ENCODE measurements around the gene CHRDL1.

CHRDL1 gene

DNA sequence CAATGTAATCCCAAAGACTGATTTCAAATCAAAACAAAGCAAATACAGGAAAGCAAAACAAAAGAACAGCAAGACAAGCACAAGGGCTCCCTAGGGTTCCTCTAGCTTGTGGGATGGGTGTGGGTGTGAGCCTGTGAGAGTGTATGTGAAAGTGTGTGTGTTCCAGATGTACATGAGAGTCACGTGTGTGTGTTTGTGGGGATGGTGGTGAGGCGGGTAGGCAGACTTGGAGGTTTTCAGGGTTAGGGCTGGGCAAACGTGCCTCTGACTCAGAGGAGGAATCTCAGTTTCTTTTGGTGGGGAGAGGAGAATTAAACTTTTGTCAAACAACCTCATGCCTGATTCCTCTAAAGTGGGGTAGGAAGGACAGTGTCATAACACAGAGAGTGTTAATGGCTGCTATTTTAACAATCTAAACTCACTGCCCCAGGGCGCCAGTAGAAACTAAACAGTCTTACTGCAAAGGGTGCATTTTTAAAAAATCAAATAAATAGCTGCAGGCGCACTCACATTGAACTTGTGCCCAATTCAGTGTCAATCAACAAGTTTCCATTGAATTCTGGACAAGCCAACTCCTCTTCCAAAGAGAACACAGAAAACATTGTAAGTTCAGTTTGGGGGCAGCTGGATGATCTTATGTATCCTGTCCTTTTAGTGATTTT is 51.8 kb downstream of the CHRDL1 start:
- DNase-seq (ENCODE audit: low read depth in 2 of 2), result no peak

DNA sequence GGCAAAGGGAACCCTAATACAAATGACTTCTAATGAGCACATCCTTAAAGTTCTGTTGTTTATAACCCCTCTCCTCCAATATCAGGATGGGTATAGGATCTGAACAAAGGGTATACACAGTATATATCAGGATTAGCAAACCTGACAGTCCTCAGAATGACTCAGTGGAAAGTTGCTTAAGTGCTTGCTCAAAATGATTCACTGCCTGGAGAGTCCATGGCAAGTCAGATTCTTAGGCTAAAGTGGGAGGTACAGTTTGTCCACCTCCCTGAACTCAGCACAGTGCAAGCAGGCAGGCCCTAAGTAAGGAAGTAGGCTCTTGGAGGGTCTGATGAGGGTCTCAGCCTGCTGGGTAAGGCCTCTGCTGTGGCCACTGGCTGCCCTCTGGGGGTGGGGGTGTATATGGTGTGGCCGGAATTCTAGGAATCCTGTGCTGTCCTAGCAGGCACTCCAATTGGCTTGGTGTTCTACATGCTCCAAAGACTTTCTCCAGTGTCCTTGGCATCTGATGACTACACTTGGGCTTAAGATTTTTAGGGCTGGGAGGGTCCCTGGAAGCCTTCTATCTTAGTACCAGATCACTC is 54.3 kb downstream of the CHRDL1 start:
- DNase-seq (ENCODE audit: low read depth in 2 of 2), result no peak

DNA sequence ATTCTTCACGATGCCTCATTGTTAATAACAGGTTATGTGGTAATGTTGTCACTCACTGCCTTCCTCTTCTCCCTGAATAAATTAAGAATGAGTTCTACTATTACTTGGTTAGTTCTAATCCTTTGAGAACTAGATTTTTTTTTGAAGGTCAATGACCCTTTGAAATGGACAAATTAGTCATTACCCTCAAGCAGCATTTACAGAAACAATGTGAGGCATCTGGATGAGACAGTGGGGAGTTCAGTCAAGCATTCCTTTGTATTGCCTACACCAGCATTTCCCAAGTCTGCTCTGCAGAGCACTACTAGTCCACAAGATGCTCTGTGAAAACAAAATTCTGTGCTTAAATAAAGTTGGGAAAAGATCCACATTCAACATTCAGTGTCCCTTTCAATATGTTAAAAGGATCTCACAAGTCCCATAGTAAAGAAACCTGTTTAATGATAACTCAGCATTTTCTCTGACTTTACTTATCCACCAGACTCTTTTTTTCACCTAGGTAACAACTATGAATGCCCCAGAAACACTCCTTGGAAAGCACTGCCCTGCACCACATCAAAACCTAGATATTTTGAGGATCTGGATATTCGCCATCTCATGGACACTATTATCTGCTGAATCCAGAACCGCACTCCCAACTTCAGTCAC is 60.6 kb downstream of the CHRDL1 start:
- no peak for DNase-seq (ENCODE audit: low read depth in 2 of 2)

DNA sequence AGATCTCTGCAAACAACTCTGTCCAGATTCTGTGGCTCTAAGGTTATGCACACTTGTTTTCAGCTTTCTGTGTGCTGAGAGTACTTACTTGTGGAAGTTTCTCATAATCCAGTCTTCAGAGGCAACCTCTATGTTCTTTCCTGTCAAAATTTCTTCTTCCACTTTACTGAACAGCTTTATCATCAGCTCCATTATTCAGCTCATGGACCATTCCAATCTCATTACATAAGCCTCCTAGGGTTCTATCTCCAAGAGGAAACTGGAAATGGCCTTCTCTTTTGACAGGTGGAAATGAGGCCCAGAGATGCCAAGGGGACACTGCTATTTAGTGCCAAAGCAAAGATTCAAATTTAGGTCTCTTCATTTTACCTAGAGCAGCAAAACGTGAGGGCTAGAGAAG is 61.3 kb downstream of the CHRDL1 start:
- DNase-seq (ENCODE audit: low read depth in 2 of 2), result no peak

DNA sequence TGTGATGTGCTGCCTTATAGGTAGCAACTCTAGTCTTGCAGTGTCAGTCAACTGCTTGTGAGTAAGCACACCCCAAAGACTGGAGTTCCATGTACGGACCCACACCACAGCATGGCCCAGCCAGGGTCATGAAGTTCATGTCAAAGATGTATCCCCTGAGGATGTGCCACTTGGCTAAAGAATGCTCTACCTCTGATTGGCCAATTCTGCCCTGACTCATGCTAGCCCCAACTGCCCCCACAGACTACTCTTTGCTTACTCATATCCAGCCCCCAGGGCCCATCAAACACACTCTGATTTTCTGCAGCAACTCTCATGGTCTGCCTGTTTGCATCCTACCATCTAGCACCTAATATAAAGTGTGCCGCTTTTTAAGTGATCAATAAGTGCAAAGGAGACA is 62.5 kb downstream of the CHRDL1 start:
- no peak for DNase-seq (ENCODE audit: low read depth in 2 of 2)

DNA sequence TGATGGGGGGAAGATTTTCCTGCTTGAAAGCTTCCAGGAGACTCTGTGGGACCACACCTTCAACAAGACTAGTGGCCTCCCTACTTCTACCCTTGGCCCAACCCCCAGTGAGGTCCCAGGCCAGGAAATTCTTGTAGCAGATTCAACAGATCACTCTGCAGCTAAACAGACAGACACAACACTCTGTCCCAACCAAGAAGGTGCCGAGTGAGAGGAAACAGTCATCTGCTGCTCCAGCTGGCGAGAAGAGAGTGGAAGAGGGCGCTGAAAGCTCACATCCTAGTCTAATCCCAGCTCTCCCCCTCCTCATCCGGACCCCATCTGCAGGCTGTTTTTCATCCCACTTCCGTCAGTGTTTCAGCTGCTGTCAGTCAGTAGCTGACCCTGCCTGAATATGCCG is 63.4 kb downstream of the CHRDL1 start:
- DNase-seq (ENCODE audit: low read depth in 2 of 2), result no peak

DNA sequence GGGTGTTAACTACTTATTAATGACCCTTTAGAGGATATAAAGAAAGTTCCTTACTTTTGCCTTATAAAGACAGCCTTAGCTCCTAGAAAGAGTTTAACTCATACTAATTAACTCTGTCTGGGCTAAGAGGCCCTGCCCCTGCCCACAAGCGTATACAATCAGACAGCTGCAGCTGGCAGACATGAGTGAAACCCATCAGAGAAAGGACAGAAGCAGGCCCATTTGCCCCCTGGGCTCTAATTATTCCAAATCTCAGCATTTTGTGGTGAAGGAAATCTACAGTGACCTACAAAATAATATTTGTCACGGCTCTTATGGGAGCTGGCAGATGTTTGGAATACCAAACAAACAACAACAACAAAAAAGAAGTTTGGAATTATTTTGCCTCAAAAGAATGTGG is 71.8 kb downstream of the CHRDL1 start:
- no peak for DNase-seq (ENCODE audit: low read depth in 2 of 2)

DNA sequence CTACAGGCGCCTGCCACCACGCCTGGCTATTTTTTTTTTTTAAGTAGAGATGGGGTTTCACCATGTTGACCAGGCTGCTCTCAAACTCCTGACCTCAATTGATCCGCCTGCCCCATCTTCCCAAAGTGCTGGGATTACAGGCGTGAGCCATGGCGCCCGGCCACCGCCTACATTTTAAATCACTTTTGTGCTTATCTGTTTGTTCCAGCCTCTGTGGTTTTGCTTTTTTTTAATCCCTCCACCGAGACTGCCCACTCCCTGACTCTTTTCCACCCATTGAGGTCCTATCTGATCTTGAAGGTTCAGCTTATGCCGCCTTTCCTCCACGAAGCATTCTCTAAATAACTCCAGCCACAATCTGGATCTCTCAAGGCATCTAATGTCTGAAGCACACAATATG is 73.5 kb downstream of the CHRDL1 start:
- no peak for DNase-seq (ENCODE audit: low read depth in 2 of 2)

DNA sequence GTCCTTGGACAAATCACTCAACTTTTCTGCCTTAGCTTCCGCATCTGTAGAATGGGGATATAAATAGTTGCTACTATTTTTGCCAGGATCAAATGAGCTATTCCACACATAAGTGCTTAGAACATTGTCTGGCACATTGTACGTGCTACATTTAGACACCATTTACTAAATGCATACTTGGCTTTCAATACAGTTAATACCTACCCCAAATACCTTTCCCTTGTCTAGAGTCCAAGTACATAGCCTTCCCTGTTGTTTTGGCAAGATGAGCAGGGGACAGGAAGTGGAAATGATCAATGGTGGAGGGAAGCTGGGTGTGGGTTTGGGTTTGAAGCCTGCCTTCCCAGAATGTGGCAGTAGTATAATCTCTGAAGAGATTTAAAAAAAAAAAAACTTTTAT is 82.0 kb downstream of the CHRDL1 start:
- no peak for DNase-seq (ENCODE audit: low read depth in 2 of 2)

DNA sequence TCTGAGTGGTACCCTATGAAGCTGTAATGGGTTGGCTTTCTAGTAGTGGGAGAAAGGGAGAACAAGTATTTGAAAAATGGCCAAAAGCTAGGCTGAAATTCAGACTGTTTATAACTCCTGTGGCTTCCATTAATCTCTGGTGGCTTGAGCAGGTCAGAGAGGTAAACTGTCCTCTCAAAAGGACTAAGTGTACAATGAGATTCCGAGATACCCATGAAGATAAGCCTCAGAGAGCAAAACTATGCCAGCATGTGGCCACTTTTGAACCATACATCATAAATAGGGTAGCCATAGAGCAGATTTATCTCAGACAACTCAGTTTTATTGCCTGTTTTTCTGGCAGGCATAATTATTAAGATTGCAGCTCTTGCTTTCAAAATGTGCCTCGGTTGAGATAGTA is 89.2 kb downstream of the CHRDL1 start:
- DNase-seq (ENCODE audit: low read depth in 2 of 2), result no peak

DNA sequence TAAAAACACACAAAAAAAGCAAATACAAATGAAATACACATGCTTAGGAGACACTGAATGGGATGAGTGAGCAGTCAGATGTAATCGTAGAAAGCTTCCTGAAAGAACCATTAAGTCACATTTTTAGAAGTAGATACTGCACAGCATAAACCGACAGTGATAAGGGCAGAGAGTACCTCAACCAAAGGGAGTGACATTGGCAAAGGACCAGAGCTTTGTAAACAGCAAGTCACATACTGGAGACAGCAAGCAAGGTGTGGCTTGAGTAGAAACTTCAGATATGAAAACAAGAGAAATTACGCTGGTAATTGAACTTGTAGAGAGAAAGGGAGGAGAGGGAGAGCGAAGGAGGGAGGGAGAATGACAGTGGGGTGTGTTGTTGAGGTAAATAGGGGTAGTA is 92.0 kb downstream of the CHRDL1 start:
- no peak for DNase-seq (ENCODE audit: low read depth in 2 of 2)

DNA sequence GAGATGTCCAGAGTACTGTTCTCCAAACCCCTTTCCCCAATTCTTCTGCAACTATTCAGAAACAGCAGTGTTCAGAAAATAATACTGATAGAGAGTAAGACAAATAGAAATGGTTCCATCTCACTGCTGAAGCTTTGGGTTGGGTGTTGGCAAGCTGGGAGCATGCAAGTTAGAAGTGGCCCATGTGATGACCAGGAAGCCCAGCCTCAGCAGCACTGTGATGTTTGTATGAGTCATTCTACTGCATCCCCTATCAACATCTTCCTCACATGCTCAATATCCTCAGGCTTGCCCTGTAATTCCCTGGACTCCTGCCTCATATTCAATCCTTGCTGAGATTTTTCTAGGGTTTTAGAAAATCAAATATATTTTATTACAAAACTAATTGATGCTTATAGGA is 96.5 kb downstream of the CHRDL1 start:
- DNase-seq (ENCODE audit: low read depth in 2 of 2), result no peak

DNA sequence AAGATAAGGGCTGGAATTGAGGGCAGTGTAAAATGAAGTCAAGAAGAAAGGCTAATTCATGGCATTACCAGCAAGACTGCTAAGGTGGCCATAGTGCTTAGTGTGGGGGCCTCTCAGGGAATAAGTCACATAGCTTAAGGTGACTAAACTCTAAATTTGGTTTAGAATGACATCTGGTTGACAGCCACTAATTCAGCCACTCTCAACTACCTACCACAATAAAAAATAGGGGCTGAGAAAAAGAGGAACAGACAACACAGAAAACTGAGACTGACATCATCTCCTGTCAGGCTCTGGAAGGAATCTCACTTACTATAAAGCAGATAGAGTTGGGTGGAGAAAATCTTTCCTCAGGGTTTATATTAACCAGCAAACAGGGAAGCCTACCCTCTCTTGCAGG is 96.9 kb downstream of the CHRDL1 start:
- DNase-seq (ENCODE audit: low read depth in 2 of 2), result no peak

DNA sequence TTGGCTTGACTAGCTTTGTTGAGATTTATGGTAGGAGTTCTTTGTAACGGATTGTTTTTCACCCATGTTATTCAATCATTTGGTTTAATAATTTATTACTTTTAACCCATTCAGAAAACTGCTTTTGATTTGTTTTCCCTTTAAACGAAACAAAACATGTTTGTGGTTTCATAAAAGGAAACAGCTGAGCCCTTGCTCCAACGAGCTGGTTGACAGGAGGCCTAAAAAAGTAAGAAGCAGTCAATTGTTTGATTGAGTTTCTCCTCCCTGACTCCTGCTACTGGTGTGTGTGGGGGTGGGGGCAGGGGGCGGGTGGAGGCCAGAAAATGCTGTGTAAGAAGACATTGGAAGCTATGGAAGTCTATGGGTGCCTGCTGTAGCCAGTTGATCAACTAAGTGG is 102.8 kb downstream of the CHRDL1 start:
- no peak for DNase-seq (ENCODE audit: low read depth in 2 of 2)

DNA sequence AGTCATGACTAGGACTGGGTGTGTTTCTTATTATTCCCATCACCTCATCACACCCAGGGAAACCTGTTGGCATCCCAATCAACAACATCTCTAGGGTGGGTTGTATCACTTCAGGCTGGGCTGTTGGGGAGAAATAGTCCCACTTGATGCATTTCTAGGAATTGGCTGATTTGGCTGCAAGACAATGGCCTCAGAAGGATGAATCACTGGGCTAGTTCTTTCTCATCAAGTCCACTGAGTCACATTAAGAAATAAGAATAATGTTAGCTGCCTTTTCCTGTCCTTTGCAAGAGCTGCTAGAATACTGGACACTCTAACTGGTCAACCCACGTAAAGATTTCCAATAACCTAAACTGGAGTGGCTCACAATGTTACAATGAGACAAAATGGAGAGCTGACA is 104.2 kb downstream of the CHRDL1 start:
- no peak for DNase-seq (ENCODE audit: low read depth in 2 of 2)

DNA sequence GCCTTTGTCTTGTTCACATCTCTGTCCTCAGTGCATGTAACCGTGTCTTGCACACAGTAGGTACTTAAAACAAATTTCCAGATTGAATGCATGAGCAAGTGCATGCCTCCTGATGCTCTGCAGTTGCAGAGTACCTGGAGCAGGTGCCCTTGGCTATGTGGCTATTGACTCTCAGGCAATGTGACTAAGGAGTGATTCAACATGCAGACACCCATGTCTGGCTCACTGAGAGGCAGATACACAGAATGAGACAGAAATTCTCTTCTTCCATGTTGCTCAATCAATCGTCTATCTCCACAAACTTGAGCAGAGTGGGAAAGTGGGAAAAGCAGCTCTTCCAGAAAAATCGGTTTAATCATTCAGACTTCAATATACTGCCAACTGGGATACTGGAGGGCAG is 111.0 kb downstream of the CHRDL1 start:
- no peak for DNase-seq (ENCODE audit: low read depth in 2 of 2)

DNA sequence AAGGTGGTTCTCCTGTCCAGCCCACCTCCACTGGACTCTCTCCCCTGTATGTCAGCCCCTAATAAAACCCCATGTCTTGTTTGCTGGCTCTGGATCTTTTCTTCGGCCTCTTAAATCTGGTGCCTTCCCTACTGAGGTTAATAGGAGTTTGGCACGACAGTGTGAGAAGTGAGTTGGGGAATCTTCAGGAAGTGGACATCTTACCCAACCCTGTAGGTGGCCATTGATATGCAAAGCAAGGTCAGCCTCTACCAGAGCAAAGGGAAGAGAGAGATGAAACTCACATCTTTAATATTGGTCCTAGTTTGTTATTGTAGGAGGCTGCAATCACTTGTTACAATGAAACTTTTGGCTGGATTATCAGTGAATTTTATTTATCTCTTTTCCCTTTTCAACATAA is 111.7 kb downstream of the CHRDL1 start:
- DNase-seq (ENCODE audit: low read depth in 2 of 2), result no peak

DNA sequence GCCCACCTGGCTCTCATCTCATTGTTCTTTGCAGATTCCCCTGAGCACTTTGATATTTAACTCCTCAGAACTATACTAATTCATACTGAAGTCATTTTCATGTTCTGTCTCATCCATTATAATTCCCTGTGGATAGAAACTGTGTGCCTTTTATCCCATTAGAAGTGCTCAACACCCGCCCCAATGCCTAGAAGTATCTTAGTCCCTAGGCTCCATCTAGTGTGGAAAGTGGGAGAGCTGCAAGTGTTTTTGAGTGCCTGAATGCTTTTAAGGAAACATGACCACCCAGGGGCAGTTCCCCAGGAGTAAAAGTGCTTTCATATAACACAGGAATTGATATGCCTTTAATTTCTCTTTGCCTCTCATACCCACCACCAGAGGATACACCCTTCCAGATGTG is 117.0 kb downstream of the CHRDL1 start:
- DNase-seq (ENCODE audit: low read depth in 2 of 2), result no peak

DNA sequence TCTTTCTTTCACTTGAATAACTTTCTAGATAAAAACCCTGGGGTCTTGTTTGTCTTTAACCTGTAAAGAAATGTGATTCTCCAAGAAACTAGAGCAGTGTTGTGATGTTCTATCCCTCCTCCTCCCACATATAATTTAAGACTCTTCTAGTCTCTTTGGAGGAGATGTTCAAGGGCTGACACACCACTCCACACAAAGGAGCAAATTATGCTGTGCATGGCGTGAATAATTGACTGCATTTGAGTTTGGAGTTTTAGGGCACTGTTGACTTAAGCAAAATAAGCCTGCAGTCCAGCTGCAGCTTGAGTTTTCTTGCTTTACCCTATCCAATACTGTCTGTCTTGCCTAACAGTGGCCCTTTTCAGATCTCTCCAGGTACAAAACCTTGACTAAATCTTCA is 119.7 kb downstream of the CHRDL1 start:
- DNase-seq (ENCODE audit: low read depth in 2 of 2), result no peak

DNA sequence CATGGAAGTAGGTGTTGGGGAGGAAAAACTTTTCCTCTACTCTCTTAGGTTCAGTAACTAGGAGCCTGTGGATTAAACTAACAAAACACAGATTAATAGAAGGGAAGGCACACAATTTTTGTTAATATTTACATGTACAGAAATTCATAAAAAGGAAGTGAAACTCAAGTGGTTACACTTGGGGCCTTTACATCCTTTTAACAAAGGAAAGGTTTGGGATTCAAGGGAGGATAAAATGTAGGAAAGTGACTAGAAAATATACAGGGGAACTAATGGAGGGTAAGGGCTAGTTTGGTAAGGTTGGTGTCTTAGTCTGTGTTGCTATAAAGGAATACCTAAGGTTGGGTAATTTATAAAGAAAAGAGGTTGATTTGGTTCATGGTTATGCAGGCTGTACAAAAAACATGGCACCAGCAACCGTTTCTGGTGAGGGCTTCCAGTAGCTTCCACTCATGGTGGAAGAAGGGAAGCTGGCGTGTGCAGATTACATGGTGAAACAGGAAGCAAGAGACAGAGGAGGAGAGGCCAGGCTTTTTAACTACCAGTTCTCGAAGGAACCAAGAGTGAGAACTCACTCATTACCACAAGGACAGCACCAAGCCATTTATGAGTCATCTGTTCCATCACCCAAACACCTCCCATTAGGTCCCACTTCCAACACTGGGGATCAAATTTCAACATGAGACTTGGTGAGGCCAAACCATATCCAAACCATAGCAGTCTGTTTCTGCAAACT is 124.4 kb downstream of the CHRDL1 start:
- no peak for DNase-seq (ENCODE audit: low read depth in 2 of 2)

DNA sequence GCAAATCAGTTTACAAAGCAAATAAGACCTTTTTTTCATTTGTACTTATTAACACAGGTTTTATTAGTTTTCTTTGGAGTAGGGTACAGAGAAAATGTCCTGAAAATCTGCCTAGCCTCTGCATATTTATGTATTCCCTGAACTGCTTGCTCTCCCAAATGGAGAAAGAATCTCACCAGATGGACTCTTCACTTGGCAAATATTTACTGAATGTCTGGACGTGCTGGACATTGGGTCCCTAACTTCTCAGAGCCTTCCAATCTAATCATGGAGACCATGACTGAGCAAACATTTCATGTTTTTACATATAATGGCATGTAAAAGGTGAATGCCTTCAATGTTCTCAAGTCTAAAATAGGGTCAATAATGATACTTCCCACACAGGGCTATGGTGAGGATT is 126.0 kb downstream of the CHRDL1 start:
- no peak for DNase-seq (ENCODE audit: low read depth in 2 of 2)

DNA sequence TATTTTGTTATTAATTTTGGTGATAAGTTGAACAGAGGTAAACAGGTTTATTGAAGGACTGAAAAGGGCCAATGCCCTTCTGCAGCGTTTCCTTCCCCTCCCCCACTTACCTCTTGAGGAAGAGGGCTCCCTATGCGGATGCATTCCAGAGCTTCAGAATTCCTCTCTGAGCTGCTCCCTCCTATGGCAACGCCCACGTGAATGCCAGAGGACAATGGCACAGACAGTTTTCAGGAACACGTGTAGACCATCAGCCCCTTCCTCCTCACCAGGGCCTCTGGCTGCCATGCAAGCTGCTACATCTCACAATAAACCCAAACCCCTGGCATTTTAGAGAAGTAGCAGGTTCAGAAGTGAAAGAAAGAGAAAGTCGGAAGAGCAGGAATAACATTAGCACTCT is 127.9 kb downstream of the CHRDL1 start:
- no peak for DNase-seq (ENCODE audit: low read depth in 2 of 2)

Measured in stimulated activated CD8-positive, alpha-beta memory T cell treated with anti-CD3 and anti-CD28 coated beads, Interleukin-15, amount 100 ng/mL, for 4 hours (primary cell).